Testis (tissue), 3 donors: ENCODE measurements around the gene BTBD19. TPM values are rescaled to one million over a fixed set of nuclear protein-coding genes. Genes with fewer than 3 reads are reported as not detected.
"Not testable (repeated sequence)": the region's sequence is repeated elsewhere in the genome, so short reads cannot be mapped to it uniquely, and the experiment has no call there.

Source experiments
- DNase-seq: peaks from one replicate; pipeline ENCODE4 v3.0.0-alpha.2; 2019
- H3K27ac ChIP-seq, 2 donors: fragments of 200-600 bp; sonication (generic); one replicate each; pipeline ENCODE4 v1.5.1; 2019
- H3K27me3 ChIP-seq: fragments of 200-600 bp; sonication (generic); one replicate; pipeline ENCODE4 v1.5.1; 2019
- H3K36me3 ChIP-seq: fragments of 200-600 bp; sonication (generic); one replicate; pipeline ENCODE4 v1.5.1; 2017; ENCODE audit warnings: low read depth; ENCODE audit errors: missing control alignments
- H3K4me1 ChIP-seq: fragments of 200-600 bp; sonication (generic); one replicate; pipeline ENCODE4 v1.5.1; 2019
- H3K4me3 ChIP-seq, 2 donors: fragments of 200-600 bp; sonication (generic); one replicate each; pipeline ENCODE4 v1.5.1; 2017 to 2019
- H3K9me3 ChIP-seq: fragments of 200-600 bp; sonication (generic); one replicate; pipeline ENCODE4 v1.5.1; 2017
- CTCF ChIP-seq, 3 experiments: fragments of 450-650 bp in 2 of 3; fragments of 200-600 bp in 1 of 3; sonication (generic) in 1 of 3; IDR thresholded peaks; one replicate each; pipeline ENCODE4 v1.5.1; 2016 to 2019; ENCODE audit warnings: antibody characterized with exemption in 3 of 3, mild to moderate bottlenecking in 2 of 3, moderate library complexity in 1 of 3
- POLR2A ChIP-seq: fragments of 450-650 bp; IDR thresholded peaks from one replicate; pipeline ENCODE4 v1.6.1; 2017; ENCODE audit warnings: antibody characterized with exemption, mild to moderate bottlenecking, moderate library complexity
- WGBS, 2 donors: methylation state at CpG; one replicate each; pipeline ENCODE4 v1.1.5; 2018; 5-methylcytosine and 5-hydroxymethylcytosine counted together
- intact Hi-C: fragments of 100-400 bp; cut with DNase I; formaldehyde crosslinking; loops from one replicate; pipeline ENCODE4 v1.15.1; 2023; ENCODE audit warnings: low total_unique reads
- polyA plus RNA-seq: library from polyadenylated mRNA; stranded (reverse); fragments of 350-450 nt; fragmentation: Illumina TruSeq; extraction: RNeasy Lipid Tissue Mini Kit (QIAGEN cat#74804); gene quantifications from one replicate; pipeline ENCODE4 v1.2.3, GENCODE V29; 2014; ENCODE audit warnings: low read depth, low replicate concordance; ENCODE audit not compliant: insufficient read depth
- total RNA-seq, 2 donors: library from RNA; depleted of rRNA; stranded (reverse); fragments of >200 nt; gene quantifications; one replicate each; pipeline ENCODE4 v1.2.3, GENCODE V29; 2016

BTBD19 gene
- total and polyA plus RNA-seq, 3 donors from 2014 or later: 5.4 to 14.1 (median 10.2) TPM

GRCh38 chr1:44788120-44788860 is 20.0 kb upstream of the BTBD19 start, which contains the start of gene BEST4:
Gene BEST4 (minus strand): TSS chr1:44788170. CDS start chr1:44787705, 465 bp downstream.
- TF ChIP-seq POLR2A: no peak
- TF ChIP-seq CTCF (IDR thresholded peaks at IDR 0.05): no peak
- intact Hi-C loops: no loop called here
- H3K27ac ChIP-seq: no peak within 1 kb of the TSS
- DNase-seq: no peak
- peaks cover 20% of the 10 kb centered on the region for H3K4me1 ChIP-seq
- H3K36me3 ChIP-seq: no peaks in the 10 kb centered on the region
- H3K9me3 ChIP-seq: no peaks in the 10 kb centered on the region
- WGBS, 2 donors: 89 to 92% methylated on average over 8 to 9 of the region's 9 CpGs
- H3K27me3 ChIP-seq: no peaks in the 10 kb centered on the region
- no peak within 1 kb of the TSS for H3K4me3 ChIP-seq

- DNase-seq: no peak
- peaks cover 7% of the 10 kb centered on the region for H3K4me1 ChIP-seq
- H3K27ac ChIP-seq: no peak overlapping the region
- no peak overlapping the region for H3K4me3 ChIP-seq
- no peaks in the 10 kb centered on the region for H3K27me3 ChIP-seq
- no peaks in the 10 kb centered on the region for H3K9me3 ChIP-seq
- 79 to 82% methylated on average over 5 to 7 of the region's 7 CpGs for WGBS, 2 donors
- TF ChIP-seq POLR2A (no peak), CTCF (IDR thresholded peaks at IDR 0.05) (no peak)
- H3K36me3 ChIP-seq: no peaks in the 10 kb centered on the region
- intact Hi-C loops: no loop called here
These were observed 17.1 kb upstream of the BTBD19 start for GRCh38 chr1:44790968-44791801.

GRCh38 chr1:44792736-44793502 is 15.4 kb upstream of the BTBD19 start:
- Histone ChIP-seq H3K4me1 (peaks cover 7% of the 10 kb centered on the region), H3K36me3 (no peaks in the 10 kb centered on the region), H3K9me3 (no peaks in the 10 kb centered on the region), H3K27ac (no peak overlapping the region), H3K4me3 (no peak overlapping the region), H3K27me3 (no peaks in the 10 kb centered on the region)
- 81 to 84% methylated on average over 9 of the region's 9 CpGs for WGBS, 2 donors
- intact Hi-C loops: no loop called here
- no peak for TF ChIP-seq CTCF (IDR thresholded peaks at IDR 0.05)
- no peak for TF ChIP-seq POLR2A
- peak; percentile 58 for DNase-seq

- H3K4me3 ChIP-seq, H3K9me3 ChIP-seq, H3K27ac ChIP-seq, intact Hi-C loops, H3K36me3 ChIP-seq, H3K27me3 ChIP-seq, DNase-seq: not testable (repeated sequence)
- H3K4me1 ChIP-seq: peaks cover 19% of the 10 kb centered on the region
- WGBS, 2 donors: 75 to 84% methylated on average over 8 of the region's 8 CpGs
These were observed 10.4 kb upstream of the BTBD19 start for GRCh38 chr1:44797886-44798285.
